ENCODE measurements around the gene CAT. TPM values are rescaled to one million over a fixed set of nuclear protein-coding genes. Genes with fewer than 3 reads are reported as not detected.

Gene CAT
- total and polyA plus RNA-seq, 2 donors (not counting 1 experiment from before 2014, with no cell fraction given): 93.8 to 113 TPM

- H3K36me3 ChIP-seq (ENCODE audit: control insufficient read depth, insufficient read depth, low read length): peaks cover 2% of the 10 kb centered on the region
- H3K9me3 ChIP-seq (ENCODE audit: control insufficient read depth, insufficient read depth, low read depth, low read length): no peaks in the 10 kb centered on the region
- no peak overlapping the region for H3K9ac ChIP-seq (ENCODE audit: insufficient read depth, low read length)
- H2AFZ ChIP-seq (ENCODE audit: low read length): no peak overlapping the region
- TF ChIP-seq EZH2 (IDR thresholded peaks at IDR 0.05; ENCODE audit: low read length, missing control alignments): no peak
- TF ChIP-seq CTCF (conservative IDR thresholded peaks at IDR 0.05 in 1 of 2, IDR thresholded peaks at IDR 0.05 in 1 of 2; ENCODE audit: low read depth in 1 of 2, low read length in 2 of 2): no peak
- H3K79me2 ChIP-seq (ENCODE audit: control insufficient read depth, insufficient read depth, low read length): peaks cover 6% of the 10 kb centered on the region
- DNase-seq (ENCODE audit: low read depth in 2 of 2): no peak
- H3K27ac ChIP-seq (ENCODE audit: insufficient read depth, low read length): no peak overlapping the region
- no peak overlapping the region for H3K4me3 ChIP-seq (replicated peaks in 1 of 4; ENCODE audit: control extremely low read depth in 1 of 4, insufficient read depth in 1 of 4, low read depth in 3 of 4, low read length in 4 of 4)
- H3K4me1 ChIP-seq (ENCODE audit: control insufficient read depth, extremely low read depth, insufficient read depth, low read length): no peaks in the 10 kb centered on the region
- no peak overlapping the region for H3K4me2 ChIP-seq (ENCODE audit: extremely low read depth, insufficient read depth, low read length)
- no peaks in the 10 kb centered on the region for H4K20me1 ChIP-seq (ENCODE audit: control insufficient read depth, extremely low read depth, insufficient read depth, low read length)
- H3K27me3 ChIP-seq (ENCODE audit: control insufficient read depth, insufficient read depth, low read length): no peaks in the 10 kb centered on the region
These were observed 7.2 kb downstream of the CAT start for GRCh38 chr11:34445956-34446355.

GRCh38 chr11:34446386-34446785 lies 7.7 kb downstream of the CAT start:
- Histone ChIP-seq H3K9ac (ENCODE audit: insufficient read depth, low read length) (no peak overlapping the region), H2AFZ (ENCODE audit: low read length) (no peak overlapping the region), H3K36me3 (ENCODE audit: control insufficient read depth, insufficient read depth, low read length) (peaks cover 2% of the 10 kb centered on the region), H3K4me1 (ENCODE audit: control insufficient read depth, extremely low read depth, insufficient read depth, low read length) (no peaks in the 10 kb centered on the region), H4K20me1 (ENCODE audit: control insufficient read depth, extremely low read depth, insufficient read depth, low read length) (no peaks in the 10 kb centered on the region), H3K27ac (ENCODE audit: insufficient read depth, low read length) (no peak overlapping the region), H3K79me2 (ENCODE audit: control insufficient read depth, insufficient read depth, low read length) (peaks cover 5% of the 10 kb centered on the region), H3K4me3 (replicated peaks in 1 of 4; ENCODE audit: control extremely low read depth in 1 of 4, insufficient read depth in 1 of 4, low read depth in 3 of 4, low read length in 4 of 4) (no peak overlapping the region), H3K27me3 (ENCODE audit: control insufficient read depth, insufficient read depth, low read length) (no peaks in the 10 kb centered on the region), H3K9me3 (ENCODE audit: control insufficient read depth, insufficient read depth, low read depth, low read length) (no peaks in the 10 kb centered on the region), H3K4me2 (ENCODE audit: extremely low read depth, insufficient read depth, low read length) (no peak overlapping the region)
- TF ChIP-seq CTCF (conservative IDR thresholded peaks at IDR 0.05 in 1 of 2, IDR thresholded peaks at IDR 0.05 in 1 of 2; ENCODE audit: low read depth in 1 of 2, low read length in 2 of 2) (no peak), EZH2 (IDR thresholded peaks at IDR 0.05; ENCODE audit: low read length, missing control alignments) (no peak)
- DNase-seq (ENCODE audit: low read depth in 2 of 2): no peak

- H3K4me3 ChIP-seq (replicated peaks in 1 of 4; ENCODE audit: control extremely low read depth in 1 of 4, insufficient read depth in 1 of 4, low read depth in 3 of 4, low read length in 4 of 4): no peak overlapping the region
- H3K79me2 ChIP-seq (ENCODE audit: control insufficient read depth, insufficient read depth, low read length): peaks cover 3% of the 10 kb centered on the region
- no peaks in the 10 kb centered on the region for H3K27me3 ChIP-seq (ENCODE audit: control insufficient read depth, insufficient read depth, low read length)
- no peaks in the 10 kb centered on the region for H3K4me1 ChIP-seq (ENCODE audit: control insufficient read depth, extremely low read depth, insufficient read depth, low read length)
- H2AFZ ChIP-seq (ENCODE audit: low read length): no peak overlapping the region
- no peaks in the 10 kb centered on the region for H4K20me1 ChIP-seq (ENCODE audit: control insufficient read depth, extremely low read depth, insufficient read depth, low read length)
- H3K9me3 ChIP-seq (ENCODE audit: control insufficient read depth, insufficient read depth, low read depth, low read length): no peaks in the 10 kb centered on the region
- H3K27ac ChIP-seq (ENCODE audit: insufficient read depth, low read length): no peak overlapping the region
- H3K4me2 ChIP-seq (ENCODE audit: extremely low read depth, insufficient read depth, low read length): no peak overlapping the region
- peaks cover 2% of the 10 kb centered on the region for H3K36me3 ChIP-seq (ENCODE audit: control insufficient read depth, insufficient read depth, low read length)
- TF ChIP-seq EZH2 (IDR thresholded peaks at IDR 0.05; ENCODE audit: low read length, missing control alignments) (no peak), CTCF (conservative IDR thresholded peaks at IDR 0.05 in 1 of 2, IDR thresholded peaks at IDR 0.05 in 1 of 2; ENCODE audit: low read depth in 1 of 2, low read length in 2 of 2) (no peak)
- DNase-seq (ENCODE audit: low read depth in 2 of 2): no peak
- H3K9ac ChIP-seq (ENCODE audit: insufficient read depth, low read length): no peak overlapping the region
These were observed 8.3 kb downstream of the CAT start for GRCh38 chr11:34447044-34447443.

Measured in fibroblast of lung (primary cell).